Measurements from ENCODE around the gene SS18.

The SS18 gene

GRCh38 chr18:26014462-26014861 lies 76.0 kb downstream of the SS18 start:
- Histone ChIP-seq H4K20me1 (ENCODE audit: insufficient read depth, low read length) (no peaks in the 10 kb centered on the region), H3K79me2 (ENCODE audit: low read length) (no peaks in the 10 kb centered on the region), H3K27me3 (ENCODE audit: low read depth, low read length) (no peaks in the 10 kb centered on the region), H3K4me3 (ENCODE audit: low read length) (no peak overlapping the region), H3K36me3 (replicated peaks; ENCODE audit: low read depth, low read length) (peaks cover 37% of the 10 kb centered on the region), H3K27ac (ENCODE audit: low read length) (no peak overlapping the region), H3K9ac (ENCODE audit: low read length) (no peak overlapping the region), H3K4me1 (ENCODE audit: low read length) (no peaks in the 10 kb centered on the region), H2AFZ (ENCODE audit: low read depth, low read length) (no peak overlapping the region), H3K9me3 (ENCODE audit: insufficient read depth, low read length) (no peaks in the 10 kb centered on the region), H3K4me2 (ENCODE audit: low read length) (no peak overlapping the region)
- TF ChIP-seq CTCF (IDR thresholded peaks at IDR 0.05; ENCODE audit: low read depth, low read length): no peak
- no peak for TF ChIP-seq EZH2phosphoT487 (IDR thresholded peaks at IDR 0.05; ENCODE audit: low read depth)

- Histone ChIP-seq H2AFZ (ENCODE audit: low read depth, low read length) (no peak overlapping the region), H3K4me2 (ENCODE audit: low read length) (no peak overlapping the region), H3K9ac (ENCODE audit: low read length) (no peak overlapping the region), H3K4me1 (ENCODE audit: low read length) (no peaks in the 10 kb centered on the region), H3K36me3 (replicated peaks; ENCODE audit: low read depth, low read length) (peaks cover 8% of the 10 kb centered on the region), H4K20me1 (ENCODE audit: insufficient read depth, low read length) (no peaks in the 10 kb centered on the region), H3K4me3 (ENCODE audit: low read length) (no peak overlapping the region), H3K27me3 (ENCODE audit: low read depth, low read length) (no peaks in the 10 kb centered on the region), H3K27ac (ENCODE audit: low read length) (no peak overlapping the region), H3K9me3 (ENCODE audit: insufficient read depth, low read length) (no peaks in the 10 kb centered on the region), H3K79me2 (ENCODE audit: low read length) (no peaks in the 10 kb centered on the region)
- no peak for TF ChIP-seq EZH2phosphoT487 (IDR thresholded peaks at IDR 0.05; ENCODE audit: low read depth)
- no peak for TF ChIP-seq CTCF (IDR thresholded peaks at IDR 0.05; ENCODE audit: low read depth, low read length)
These were observed 81.8 kb downstream of the SS18 start for GRCh38 chr18:26008619-26009018.

- Histone ChIP-seq H3K9ac (ENCODE audit: low read length) (no peak overlapping the region), H3K9me3 (ENCODE audit: insufficient read depth, low read length) (no peaks in the 10 kb centered on the region)
- TF ChIP-seq EZH2phosphoT487 (IDR thresholded peaks at IDR 0.05; ENCODE audit: low read depth): no peak
These were observed 82.3 kb downstream of the SS18 start for GRCh38 chr18:26008096-26008495.

GRCh38 chr18:26005950-26006349 lies 84.5 kb downstream of the SS18 start:
- H4K20me1 ChIP-seq (ENCODE audit: insufficient read depth, low read length): no peaks in the 10 kb centered on the region
- H3K9me3 ChIP-seq (ENCODE audit: insufficient read depth, low read length): no peaks in the 10 kb centered on the region
- H3K27me3 ChIP-seq (ENCODE audit: low read depth, low read length): no peaks in the 10 kb centered on the region
- no peaks in the 10 kb centered on the region for H3K4me1 ChIP-seq (ENCODE audit: low read length)
- no peak overlapping the region for H3K4me2 ChIP-seq (ENCODE audit: low read length)
- no peak overlapping the region for H2AFZ ChIP-seq (ENCODE audit: low read depth, low read length)
- H3K79me2 ChIP-seq (ENCODE audit: low read length): no peaks in the 10 kb centered on the region
- H3K9ac ChIP-seq (ENCODE audit: low read length): no peak overlapping the region
- H3K27ac ChIP-seq (ENCODE audit: low read length): no peak overlapping the region
- TF ChIP-seq EZH2phosphoT487 (IDR thresholded peaks at IDR 0.05; ENCODE audit: low read depth): no peak
- no peak for TF ChIP-seq CTCF (IDR thresholded peaks at IDR 0.05; ENCODE audit: low read depth, low read length)
- no peak overlapping the region for H3K4me3 ChIP-seq (ENCODE audit: low read length)
- H3K36me3 ChIP-seq (replicated peaks; ENCODE audit: low read depth, low read length): peaks cover 3% of the 10 kb centered on the region

More at GRCh38 chr18:26008096-26008495, 82.3 kb downstream of the SS18 start:
- Histone ChIP-seq H3K79me2 (ENCODE audit: low read length) (no peaks in the 10 kb centered on the region), H2AFZ (ENCODE audit: low read depth, low read length) (no peak overlapping the region), H3K4me2 (ENCODE audit: low read length) (no peak overlapping the region), H4K20me1 (ENCODE audit: insufficient read depth, low read length) (no peaks in the 10 kb centered on the region), H3K4me1 (ENCODE audit: low read length) (no peaks in the 10 kb centered on the region), H3K27ac (ENCODE audit: low read length) (no peak overlapping the region), H3K36me3 (replicated peaks; ENCODE audit: low read depth, low read length) (peaks cover 8% of the 10 kb centered on the region), H3K4me3 (ENCODE audit: low read length) (no peak overlapping the region), H3K27me3 (ENCODE audit: low read depth, low read length) (no peaks in the 10 kb centered on the region)

- Histone ChIP-seq H3K4me3 (ENCODE audit: low read length) (no peak overlapping the region), H3K36me3 (replicated peaks; ENCODE audit: low read depth, low read length) (peaks cover 3% of the 10 kb centered on the region), H3K4me2 (ENCODE audit: low read length) (no peak overlapping the region), H3K9me3 (ENCODE audit: insufficient read depth, low read length) (no peaks in the 10 kb centered on the region), H3K79me2 (ENCODE audit: low read length) (no peaks in the 10 kb centered on the region), H3K4me1 (ENCODE audit: low read length) (no peaks in the 10 kb centered on the region), H3K9ac (ENCODE audit: low read length) (no peak overlapping the region), H2AFZ (ENCODE audit: low read depth, low read length) (no peak overlapping the region), H3K27me3 (ENCODE audit: low read depth, low read length) (no peaks in the 10 kb centered on the region), H4K20me1 (ENCODE audit: insufficient read depth, low read length) (no peaks in the 10 kb centered on the region), H3K27ac (ENCODE audit: low read length) (no peak overlapping the region)
- TF ChIP-seq CTCF (IDR thresholded peaks at IDR 0.05; ENCODE audit: low read depth, low read length) (no peak), EZH2phosphoT487 (IDR thresholded peaks at IDR 0.05; ENCODE audit: low read depth) (no peak)
These were observed 85.6 kb downstream of the SS18 start for GRCh38 chr18:26004832-26005231.

Measured in OCI-LY3 (cell line).